Testis (tissue), 3 donors: ENCODE measurements around the gene ATOH7. TPM values are rescaled to one million over a fixed set of nuclear protein-coding genes. Genes with fewer than 3 reads are reported as not detected.

Experiments
- DNase-seq: peaks from one replicate; pipeline ENCODE4 v3.0.0-alpha.2; 2019
- H3K27ac ChIP-seq, 2 donors: fragments of 200-600 bp; sonication (generic); one replicate each; pipeline ENCODE4 v1.5.1; 2019
- H3K27me3 ChIP-seq: fragments of 200-600 bp; sonication (generic); one replicate; pipeline ENCODE4 v1.5.1; 2019
- H3K36me3 ChIP-seq: fragments of 200-600 bp; sonication (generic); one replicate; pipeline ENCODE4 v1.5.1; 2017; ENCODE audit warnings: low read depth; ENCODE audit errors: missing control alignments
- H3K4me1 ChIP-seq: fragments of 200-600 bp; sonication (generic); one replicate; pipeline ENCODE4 v1.5.1; 2019
- H3K4me3 ChIP-seq, 2 donors: fragments of 200-600 bp; sonication (generic); one replicate each; pipeline ENCODE4 v1.5.1; 2017 to 2019
- H3K9me3 ChIP-seq: fragments of 200-600 bp; sonication (generic); one replicate; pipeline ENCODE4 v1.5.1; 2017
- CTCF ChIP-seq, 3 experiments: fragments of 450-650 bp in 2 of 3; fragments of 200-600 bp in 1 of 3; sonication (generic) in 1 of 3; IDR thresholded peaks; one replicate each; pipeline ENCODE4 v1.5.1; 2016 to 2019; ENCODE audit warnings: antibody characterized with exemption in 3 of 3, mild to moderate bottlenecking in 2 of 3, moderate library complexity in 1 of 3
- POLR2A ChIP-seq: fragments of 450-650 bp; IDR thresholded peaks from one replicate; pipeline ENCODE4 v1.6.1; 2017; ENCODE audit warnings: antibody characterized with exemption, mild to moderate bottlenecking, moderate library complexity
- WGBS, 2 donors: methylation state at CpG; one replicate each; pipeline ENCODE4 v1.1.5; 2018; 5-methylcytosine and 5-hydroxymethylcytosine counted together
- intact Hi-C: fragments of 100-400 bp; cut with DNase I; formaldehyde crosslinking; loops from one replicate; pipeline ENCODE4 v1.15.1; 2023; ENCODE audit warnings: low total_unique reads
- polyA plus RNA-seq: library from polyadenylated mRNA; stranded (reverse); fragments of 350-450 nt; fragmentation: Illumina TruSeq; extraction: RNeasy Lipid Tissue Mini Kit (QIAGEN cat#74804); gene quantifications from one replicate; pipeline ENCODE4 v1.2.3, GENCODE V29; 2014; ENCODE audit warnings: low read depth, low replicate concordance; ENCODE audit not compliant: insufficient read depth
- total RNA-seq, 2 donors: library from RNA; depleted of rRNA; stranded (reverse); fragments of >200 nt; gene quantifications; one replicate each; pipeline ENCODE4 v1.2.3, GENCODE V29; 2016

ATOH7 gene
- total and polyA plus RNA-seq, 3 donors from 2014 or later: 0.21 to 1.2 (median 0.63) TPM

- WGBS, 2 donors: 72 to 89% methylated on average over 6 of the region's 6 CpGs
- Histone ChIP-seq H3K36me3 (no peaks in the 10 kb centered on the region), H3K4me1 (no peaks in the 10 kb centered on the region), H3K4me3 (no peak overlapping the region), H3K9me3 (no peaks in the 10 kb centered on the region), H3K27me3 (no peaks in the 10 kb centered on the region), H3K27ac (no peak overlapping the region)
- no peak for DNase-seq
- no peak for TF ChIP-seq POLR2A
- TF ChIP-seq CTCF (IDR thresholded peaks at IDR 0.05): no peak
- intact Hi-C loops: no loop called here
These were observed 37.6 kb downstream of the ATOH7 start for GRCh38 chr10:68194290-68194689.

GRCh38 chr10:68192113-68192512, 39.8 kb downstream of the ATOH7 start:
- 92 to 97% methylated on average over 3 of the region's 3 CpGs for WGBS, 2 donors
- intact Hi-C loops: no loop called here
- H3K4me1 ChIP-seq: no peaks in the 10 kb centered on the region

GRCh38 chr10:68188835-68189234, 43.1 kb downstream of the ATOH7 start:
- Histone ChIP-seq H3K36me3 (no peaks in the 10 kb centered on the region), H3K4me1 (no peaks in the 10 kb centered on the region), H3K27ac (no peak overlapping the region), H3K9me3 (no peaks in the 10 kb centered on the region), H3K4me3 (no peak overlapping the region), H3K27me3 (no peaks in the 10 kb centered on the region)
- no peak for TF ChIP-seq POLR2A
- TF ChIP-seq CTCF (IDR thresholded peaks at IDR 0.05): no peak
- intact Hi-C loops: no loop called here
- DNase-seq: no peak
- 92% methylated on average over 6 of the region's 6 CpGs for WGBS, 2 donors

More at GRCh38 chr10:68192113-68192512, 39.8 kb downstream of the ATOH7 start:
- H3K9me3 ChIP-seq: no peaks in the 10 kb centered on the region
- DNase-seq: no peak
- no peak overlapping the region for H3K4me3 ChIP-seq
- no peak overlapping the region for H3K27ac ChIP-seq
- TF ChIP-seq POLR2A: no peak
- TF ChIP-seq CTCF (IDR thresholded peaks at IDR 0.05): no peak
- H3K36me3 ChIP-seq: no peaks in the 10 kb centered on the region
- H3K27me3 ChIP-seq: no peaks in the 10 kb centered on the region

GRCh38 chr10:68185085-68185484, 46.8 kb downstream of the ATOH7 start:
- Histone ChIP-seq H3K4me1 (no peaks in the 10 kb centered on the region), H3K9me3 (no peaks in the 10 kb centered on the region), H3K27ac (no peak overlapping the region), H3K36me3 (no peaks in the 10 kb centered on the region), H3K4me3 (no peak overlapping the region), H3K27me3 (no peaks in the 10 kb centered on the region)
- DNase-seq: no peak
- intact Hi-C loops: no loop called here
- TF ChIP-seq POLR2A (no peak), CTCF (IDR thresholded peaks at IDR 0.05) (no peak)
- 70 to 72% methylated on average over 2 of the region's 2 CpGs for WGBS, 2 donors

- Histone ChIP-seq H3K4me3 (no peak overlapping the region), H3K4me1 (no peaks in the 10 kb centered on the region), H3K27ac (no peak overlapping the region), H3K27me3 (no peaks in the 10 kb centered on the region), H3K36me3 (no peaks in the 10 kb centered on the region), H3K9me3 (no peaks in the 10 kb centered on the region)
- no peak for DNase-seq
- intact Hi-C loops: no loop called here
- TF ChIP-seq POLR2A (no peak), CTCF (IDR thresholded peaks at IDR 0.05) (no peak)
- 51 to 68% methylated on average over 7 of the region's 7 CpGs for WGBS, 2 donors
These were observed 47.4 kb downstream of the ATOH7 start for GRCh38 chr10:68184546-68184945.
